SK-N-DZ (cell line): ENCODE measurements around the gene KLF13. TPM values are rescaled to one million over a fixed set of nuclear protein-coding genes. Genes with fewer than 3 reads are reported as not detected.

Experiments used
- DNase-seq: peaks from one replicate; pipeline ENCODE4 v3.0.0-alpha.2; 2015; ENCODE audit warnings: low spot score
- polyA plus RNA-seq, 2 experiments: library from polyadenylated mRNA; depleted of rRNA; stranded (reverse); fragments of >200 nt; gene quantifications; 2 replicates each; pipeline ENCODE4 v1.2.3, GENCODE V29; 2014

The KLF13 gene
- 65.3 and 76.1 TPM in 2 replicates for polyA plus RNA-seq (2014; cell fraction: cytosol; rRNA removed)
- 26.8 and 37.7 TPM in 2 replicates for polyA plus RNA-seq (2014; cell fraction: nucleus; rRNA removed)

GRCh38 chr15:31326156-31326874 is at the start of gene KLF13:
TSS of gene KLF13 (plus strand) at chr15:31326835. CDS start at chr15:31327213, 378 bp downstream.
- peak; percentile 96 for DNase-seq

- no peak for DNase-seq
Measured at GRCh38 chr15:31277335-31278060, 49.1 kb upstream of the KLF13 start.

- DNase-seq: no peak
Measured at GRCh38 chr15:31278061-31278445, 48.6 kb upstream of the KLF13 start.

DNA sequence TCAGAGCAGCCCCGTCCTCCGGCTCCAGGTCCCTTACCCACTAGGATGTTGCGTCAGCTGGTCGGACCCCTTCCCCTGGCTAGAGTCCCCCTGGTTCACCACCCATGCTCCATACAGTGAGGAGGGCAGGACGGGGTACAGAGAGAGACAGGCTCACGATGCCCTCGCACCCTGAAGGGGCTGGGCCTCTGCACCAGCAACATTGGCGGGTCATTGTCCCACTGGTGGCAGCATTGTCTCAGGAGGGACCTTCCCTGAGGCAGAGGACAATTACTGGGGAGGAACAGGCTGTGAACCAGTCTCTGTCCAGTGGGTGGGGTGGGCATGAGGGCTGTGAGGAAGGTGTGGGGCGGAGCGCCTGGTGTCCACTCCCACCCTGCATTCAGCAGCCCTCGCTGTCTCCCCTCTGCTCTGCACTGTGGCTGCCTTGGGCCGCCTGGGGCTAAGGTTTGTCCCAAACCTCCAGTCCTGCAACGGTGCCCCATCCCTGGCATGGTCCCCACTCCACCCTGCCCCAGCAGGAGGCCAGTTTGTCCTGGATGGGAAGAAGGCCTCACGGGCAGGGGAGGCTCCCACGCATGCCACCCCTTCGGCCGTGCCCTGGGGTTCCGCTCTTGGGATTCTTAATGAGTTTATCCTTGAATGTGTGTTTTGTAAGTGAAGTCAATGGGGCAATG is 48.0 kb upstream of the KLF13 start:
- DNase-seq: no peak

GRCh38 chr15:31279221-31280045 is 47.2 kb upstream of the KLF13 start:
- DNase-seq: no peak

GRCh38 chr15:31280046-31280830 is 46.4 kb upstream of the KLF13 start:
- no peak for DNase-seq

DNA sequence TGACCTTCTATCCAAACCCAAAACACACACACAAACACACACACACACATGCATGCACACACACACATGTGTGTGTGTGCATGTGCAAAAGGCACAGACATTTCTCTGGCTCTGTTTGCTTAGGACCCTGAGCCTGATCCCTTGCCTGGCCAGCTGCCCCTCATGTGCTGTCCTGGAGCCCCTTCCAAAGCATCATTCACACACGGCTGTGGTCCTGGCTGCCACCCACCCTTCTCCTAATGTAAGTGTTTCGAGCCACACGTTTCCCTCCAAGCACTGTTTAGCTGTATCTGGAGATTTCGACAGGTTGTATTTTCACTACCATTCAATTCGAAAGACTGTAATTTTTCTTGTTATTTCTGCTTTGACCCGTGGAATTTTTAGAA is 45.8 kb upstream of the KLF13 start:
- no peak for DNase-seq

GRCh38 chr15:31283043-31283442 is 43.6 kb upstream of the KLF13 start:
- no peak for DNase-seq

DNA sequence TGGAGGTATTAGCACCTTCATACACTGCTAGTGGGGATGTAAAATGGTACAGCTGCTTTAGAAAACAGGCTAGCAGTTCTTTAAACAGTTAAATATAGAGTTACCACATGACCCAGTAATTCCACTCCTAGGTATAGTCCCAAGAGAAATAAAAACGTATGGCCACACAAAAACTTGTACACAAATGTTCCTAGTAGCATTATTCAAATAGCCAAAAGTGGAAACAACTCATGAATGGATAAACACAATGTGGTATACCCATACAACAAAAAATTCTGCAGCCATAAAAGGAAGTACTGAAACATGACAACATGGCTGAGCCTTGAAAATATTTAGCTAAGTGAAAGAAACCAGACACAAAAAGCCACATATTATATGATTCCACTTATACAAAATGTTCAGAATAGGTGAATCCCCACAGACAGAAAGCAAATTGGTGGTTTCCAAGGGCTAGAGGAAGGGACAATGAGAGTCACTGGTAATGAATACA is 40.8 kb upstream of the KLF13 start:
- DNase-seq: no peak

DNA sequence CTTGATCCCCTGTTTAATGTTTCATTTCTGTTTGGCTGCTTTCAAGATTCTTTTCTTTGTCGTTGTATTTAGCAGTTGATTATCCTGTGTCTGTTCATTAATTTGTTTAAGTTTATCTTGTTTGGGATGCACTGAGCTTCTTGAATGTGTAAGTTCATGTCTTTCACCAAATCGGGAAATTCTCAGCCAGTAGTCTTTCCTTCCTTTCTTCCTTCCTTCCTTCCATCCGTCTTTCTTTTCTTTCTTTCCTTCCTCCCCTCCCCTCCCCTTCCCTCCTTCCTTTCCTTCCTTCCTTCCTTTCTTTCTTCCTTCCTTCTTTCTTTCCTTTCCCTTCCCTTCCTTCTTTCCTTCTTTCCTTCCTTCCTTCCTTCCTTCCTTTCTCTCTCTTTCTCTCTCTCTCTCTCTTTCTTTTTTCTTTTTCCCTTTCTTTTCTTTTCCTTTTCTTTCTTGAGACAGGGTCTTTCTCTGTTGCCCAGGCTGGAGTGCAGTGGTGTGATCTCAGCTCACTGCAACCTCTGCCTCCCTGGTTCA is 35.5 kb upstream of the KLF13 start:
- DNase-seq: no peak

DNA sequence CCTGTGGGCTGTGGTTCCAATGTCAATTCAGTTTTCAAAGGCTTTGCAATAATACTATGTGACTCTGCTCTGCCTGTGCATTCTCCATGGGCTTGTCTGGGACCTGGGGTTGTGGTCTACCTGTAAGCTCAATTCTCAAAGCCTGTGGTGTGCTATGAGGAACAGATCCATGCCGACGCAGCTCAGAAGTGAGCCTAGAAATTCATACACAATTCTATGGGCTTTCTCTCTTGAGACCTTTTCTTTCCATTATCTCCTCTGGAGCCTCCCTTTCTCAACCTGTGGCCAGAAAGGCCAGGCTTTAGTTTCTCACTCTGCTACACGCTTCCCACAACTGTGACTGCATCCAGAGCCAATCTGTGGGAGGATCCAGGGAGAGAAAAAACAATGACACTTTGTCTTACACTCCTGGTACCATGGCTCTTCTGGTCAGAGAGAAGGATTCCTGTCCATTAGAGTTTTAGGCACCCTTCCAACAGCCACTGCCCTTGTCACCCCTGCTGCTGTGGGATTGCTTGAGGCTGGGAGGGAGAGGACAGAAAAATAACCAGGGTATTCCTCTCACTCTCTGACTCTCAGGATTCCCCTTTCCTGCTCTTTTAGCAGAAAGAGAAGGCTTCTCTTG is 34.1 kb upstream of the KLF13 start:
- no peak for DNase-seq

- DNase-seq: no peak
Measured at GRCh38 chr15:31293655-31294054, 33.0 kb upstream of the KLF13 start.

- DNase-seq: no peak
Measured at GRCh38 chr15:31294067-31294466, 32.6 kb upstream of the KLF13 start.

DNA sequence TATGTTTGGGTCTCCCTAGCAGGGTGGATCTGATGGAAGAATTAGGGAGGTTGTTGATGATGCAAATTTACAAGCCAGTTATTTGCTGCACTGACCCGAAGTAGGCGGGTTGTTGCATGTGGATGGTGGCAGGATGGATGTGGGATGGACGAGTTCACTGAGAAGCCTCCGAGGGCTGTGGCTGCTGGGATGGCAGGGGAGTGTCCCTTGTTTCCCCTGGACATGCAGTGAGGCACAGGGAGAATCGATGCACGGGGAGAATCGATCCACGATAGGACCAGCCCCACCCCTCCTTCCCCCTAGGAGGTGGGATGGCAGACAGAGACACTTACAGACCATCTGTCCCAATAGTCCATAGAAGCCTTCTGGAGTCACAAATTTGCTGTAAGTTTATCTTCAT is 31.0 kb upstream of the KLF13 start:
- DNase-seq: no peak

DNA sequence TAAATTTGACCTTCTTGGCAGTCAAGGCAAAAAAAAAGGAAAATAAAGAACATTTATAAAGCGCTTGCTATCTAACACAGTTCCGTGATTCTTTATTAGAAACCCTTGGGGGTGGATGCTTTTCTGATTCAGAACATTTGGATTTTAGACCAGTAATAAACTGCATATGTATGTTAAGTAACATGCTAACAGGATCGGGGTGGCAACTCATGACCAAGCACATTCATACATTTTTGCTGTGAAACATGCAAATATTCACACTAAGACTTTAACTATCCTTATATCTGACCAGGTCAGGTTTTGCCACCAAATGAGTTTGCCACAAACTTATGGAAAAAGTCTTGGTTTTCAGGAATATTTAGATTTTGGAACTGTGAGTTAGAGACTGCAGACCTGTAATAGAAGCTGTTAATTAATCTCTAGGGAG is 30.4 kb upstream of the KLF13 start:
- DNase-seq: no peak

GRCh38 chr15:31296646-31297574 is 29.7 kb upstream of the KLF13 start:
- no peak for DNase-seq

- DNase-seq: no peak
Measured at GRCh38 chr15:31297575-31298456, 28.8 kb upstream of the KLF13 start.

DNA sequence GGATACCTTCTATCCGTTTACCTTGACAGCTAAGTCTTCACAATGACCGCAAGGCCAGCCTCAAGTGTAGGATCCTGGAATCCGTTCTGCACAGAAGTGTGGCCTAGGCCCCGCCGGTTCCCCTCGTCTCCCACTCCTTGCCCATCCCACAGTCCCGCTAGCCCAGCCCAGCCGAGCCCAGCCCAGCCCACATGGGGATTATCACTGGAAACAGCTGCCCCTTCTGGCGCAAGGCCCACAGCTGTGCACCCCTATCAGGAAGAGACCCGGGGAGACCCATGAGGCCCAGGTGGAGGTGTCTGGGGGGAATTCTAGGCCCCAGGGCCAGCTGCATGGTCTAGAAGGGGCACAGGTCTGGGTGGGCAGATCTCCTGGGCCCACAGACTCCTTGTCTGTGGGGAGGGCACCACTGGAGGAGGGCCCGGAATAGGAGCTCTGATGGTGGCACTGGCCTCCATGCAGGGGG is 27.9 kb upstream of the KLF13 start:
- DNase-seq: no peak
